Lung (tissue), 12 donors: Measurements from ENCODE around the gene FRMD1. TPM values are rescaled to one million over a fixed set of nuclear protein-coding genes. Genes with fewer than 3 reads are reported as not detected.

Experiments
- ATAC-seq: fragments of 200-7000 bp; cut with Tn5 transposase; one replicate; pipeline ENCODE4 v1.9.1; 2020; ENCODE audit warnings: moderate number of reproducible peaks; ENCODE audit not compliant: insufficient read depth, low FRiP score
- DNase-seq, 3 donors: peaks; one replicate each; pipeline ENCODE4 v3.0.0-alpha.2; 2013 to 2017
- H3K27ac ChIP-seq, 2 donors: one replicate each; pipeline ENCODE4 v1.5.1; 2013; ENCODE audit warnings: mild to moderate bottlenecking in 2 of 2, moderate library complexity in 2 of 2, control low read depth in 1 of 2, inconsistent platforms in 1 of 2, low read depth in 1 of 2, low read length in 1 of 2
- H3K27me3 ChIP-seq, 3 donors: one replicate each; pipeline ENCODE4 v1.5.1; 2013; ENCODE audit warnings: low read length in 2 of 3; ENCODE audit not compliant: control insufficient read depth in 3 of 3, insufficient read depth in 3 of 3
- H3K36me3 ChIP-seq, 4 donors: one replicate each; pipeline ENCODE4 v1.5.1; 2013; ENCODE audit warnings: low read length in 4 of 4, mild to moderate bottlenecking in 1 of 4, moderate library complexity in 1 of 4; ENCODE audit not compliant: control insufficient read depth in 4 of 4, insufficient read depth in 4 of 4
- H3K4me1 ChIP-seq, 5 donors: one replicate each; pipeline ENCODE4 v1.5.1; 2013; ENCODE audit warnings: low read length in 5 of 5, mild to moderate bottlenecking in 2 of 5, moderate library complexity in 1 of 5; ENCODE audit not compliant: control insufficient read depth in 5 of 5, insufficient read depth in 5 of 5
- H3K4me3 ChIP-seq: one replicate; pipeline ENCODE4 v1.5.1; 2013; ENCODE audit warnings: mild to moderate bottlenecking, control low read depth, moderate library complexity
- H3K9ac ChIP-seq, 2 donors: one replicate each; pipeline ENCODE4 v1.5.1; 2013; ENCODE audit warnings: low read length in 2 of 2, control low read depth in 1 of 2; ENCODE audit not compliant: insufficient read depth in 1 of 2
- H3K9me3 ChIP-seq, 4 donors: one replicate each; pipeline ENCODE4 v1.5.1; 2013; ENCODE audit warnings: low read length in 3 of 4, mild to moderate bottlenecking in 1 of 4, moderate library complexity in 1 of 4; ENCODE audit not compliant: control insufficient read depth in 4 of 4, insufficient read depth in 3 of 4
- CTCF ChIP-seq: IDR thresholded peaks from 2 replicates; pipeline ENCODE4 v1.5.1; 2012; ENCODE audit warnings: mild to moderate bottlenecking; ENCODE audit errors: control extremely low read depth, extremely low read depth
- whole genome bisulfite sequencing, 2 donors: extraction: QIAGEN DNeasy Blood & Tissue Kit; methylation state at CpG; one replicate each; pipeline ENCODE4 v1.1.7; 2013; 5-methylcytosine and 5-hydroxymethylcytosine counted together
- polyA plus RNA-seq, 2 donors: library from polyadenylated mRNA; stranded (reverse); fragments of 200-250 nt; gene quantifications; one replicate each; pipeline ENCODE4 v1.2.1, GENCODE V29; 2013
- total RNA-seq, 2 donors: library from RNA; depleted of rRNA in 1 of 2; stranded (reverse); fragments of >200 nt in 1 of 2; gene quantifications; one replicate each; pipeline ENCODE4 v1.2.1, GENCODE V29; 2014 to 2021
- donor health status: control.
- donor health status: control.
- donor health status: Bipolar disorder and iron deficiency.
- donor health status: healthy.
- donor health status: DM: yes; HTN: yes; CAD: no.

The FRMD1 gene
- total and polyA plus RNA-seq, 4 donors: 0.02 to 1.4 (median 0.10) TPM

GRCh38 chr6:168101590-168102314 lies 22.7 kb upstream of the FRMD1 start:
- Histone ChIP-seq H3K4me3 (peak overlapping the region; percentile 12), H3K36me3 (no peaks in the 10 kb centered on the region), H3K4me1 (peaks cover 0 to 21% (median 10%) of the 10 kb centered on the region in 5 donors), H3K9ac (no peak overlapping the region), H3K9me3 (peaks cover 0 to 3% (median 0%) of the 10 kb centered on the region in 4 donors), H3K27ac (no peak overlapping the region), H3K27me3 (peaks cover 0 to 18% (median 16%) of the 10 kb centered on the region in 3 donors)
- WGBS, 2 donors: 17 to 18% methylated on average over 40 to 61 of the region's 61 CpGs
- ATAC-seq (no peak), DNase-seq (peak in 1 of 3 donors; percentile 28)
- TF ChIP-seq CTCF: no peak

DNA sequence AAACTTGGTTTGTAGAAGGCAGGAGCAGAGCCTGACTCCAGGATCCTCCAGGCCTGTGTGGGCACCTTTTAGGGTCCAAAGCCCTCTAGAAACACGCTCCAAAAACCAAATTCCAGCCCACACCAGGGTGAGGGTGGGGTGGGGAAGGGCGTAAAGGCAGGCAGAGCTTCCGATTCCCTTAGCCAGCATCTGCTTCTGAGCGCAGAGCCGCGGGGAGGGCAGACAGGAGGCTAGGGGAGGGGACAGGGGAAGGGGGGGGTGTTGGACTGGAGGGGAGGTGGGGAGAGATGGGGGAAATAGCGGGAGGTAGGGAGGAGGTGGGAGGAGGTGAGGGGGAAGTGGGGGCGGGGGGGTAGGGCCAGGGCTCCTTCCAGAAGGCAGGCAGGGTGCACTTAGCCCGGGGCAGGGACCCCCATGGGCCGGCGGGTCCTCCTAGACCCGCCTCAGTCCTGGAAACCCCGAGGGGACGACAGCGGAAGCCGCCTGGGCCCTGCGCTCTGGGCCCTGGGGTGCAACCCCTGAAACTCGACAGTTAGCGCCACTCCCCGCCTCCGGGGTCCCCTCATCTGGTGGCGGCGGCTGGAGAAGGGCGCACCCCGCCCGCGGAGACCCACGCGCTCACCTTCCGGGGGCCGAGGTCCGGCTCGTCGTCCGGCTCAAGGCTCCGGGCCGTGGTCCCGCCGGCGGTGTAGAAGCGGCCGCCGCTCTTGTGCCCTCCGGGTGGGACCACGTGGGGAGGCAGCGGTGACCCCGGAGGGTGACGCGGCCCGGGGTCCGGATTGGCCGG lies 22.0 kb upstream of the FRMD1 start:
- WGBS, 2 donors: 5 to 9% methylated on average over 37 to 52 of the region's 52 CpGs
- DNase-seq (peak in 1 of 3 donors; percentile 33), ATAC-seq (no peak)
- no peaks in the 10 kb centered on the region for H3K36me3 ChIP-seq
- H3K4me1 ChIP-seq: peaks cover 0 to 21% (median 8%) of the 10 kb centered on the region in 5 donors
- no peak overlapping the region for H3K27ac ChIP-seq
- TF ChIP-seq CTCF: no peak
- H3K9me3 ChIP-seq: peaks cover 0 to 3% (median 0%) of the 10 kb centered on the region in 4 donors
- H3K4me3 ChIP-seq: no peak overlapping the region
- H3K9ac ChIP-seq: no peak overlapping the region
- peaks cover 0 to 18% (median 16%) of the 10 kb centered on the region in 3 donors for H3K27me3 ChIP-seq

DNA sequence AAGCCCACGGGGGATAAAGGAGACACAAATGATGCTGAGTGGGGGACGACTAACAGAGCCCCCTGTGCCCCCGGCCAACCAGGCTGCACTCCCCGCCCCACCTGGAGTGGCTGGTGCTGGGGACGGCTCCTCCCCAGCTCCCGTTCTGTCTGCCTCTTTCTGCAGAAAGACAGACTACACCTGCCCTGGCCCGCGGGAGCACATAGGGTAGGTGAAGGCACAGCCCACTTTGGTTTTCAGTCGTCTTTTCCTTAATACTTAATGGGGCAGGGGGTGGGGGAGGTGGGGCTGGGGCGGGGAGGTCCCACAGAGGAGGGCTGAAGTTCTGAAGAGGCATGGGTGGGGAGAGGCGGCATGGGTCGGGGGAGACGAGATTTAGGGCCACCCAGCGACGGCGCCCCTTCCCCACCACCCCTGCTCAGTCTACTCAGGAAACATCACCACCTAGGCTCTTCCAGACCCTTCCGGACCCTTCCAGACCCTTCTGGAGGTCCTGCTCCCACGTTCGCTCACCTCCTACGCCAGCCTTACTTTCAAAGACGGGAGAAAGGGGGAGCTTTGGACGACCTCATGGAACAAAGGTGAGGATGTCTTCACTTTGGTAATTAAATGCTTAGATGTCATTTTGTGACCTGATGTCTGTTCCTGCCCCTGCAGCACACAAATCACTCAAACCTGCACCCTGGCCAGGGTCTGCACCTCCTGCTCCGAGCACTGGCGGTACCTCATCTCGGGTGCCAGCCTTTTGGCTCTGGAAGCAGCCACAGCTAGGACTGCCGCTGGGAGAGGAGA lies 21.2 kb upstream of the FRMD1 start:
- ATAC-seq: no peak
- no peak for DNase-seq

More for the DNA sequence above, 21.2 kb upstream of the FRMD1 start:
- Histone ChIP-seq H3K4me1 (peaks cover 0 to 21% (median 8%) of the 10 kb centered on the region in 5 donors), H3K27ac (no peak overlapping the region), H3K9me3 (peaks cover 0 to 3% (median 0%) of the 10 kb centered on the region in 4 donors), H3K36me3 (no peaks in the 10 kb centered on the region), H3K27me3 (peaks cover 0 to 18% (median 16%) of the 10 kb centered on the region in 3 donors), H3K4me3 (no peak overlapping the region), H3K9ac (no peak overlapping the region)
- 79 to 80% methylated on average over 26 of the region's 26 CpGs for WGBS, 2 donors
- no peak for TF ChIP-seq CTCF
